Measurements from ENCODE around the gene SERGEF. TPM values are rescaled to one million over a fixed set of nuclear protein-coding genes. Genes with fewer than 3 reads are reported as not detected.

Gene SERGEF
- total RNA-seq, 6 experiments from 2014 or later: 13.5 to 19.3 (median 17.7) TPM

GRCh38 chr11:17743808-17744119, 269.1 kb downstream of the SERGEF start:
- DNase-seq: peak; percentile 13
- no peak overlapping the region for H3K4me3 Mint-ChIP-seq
- peaks cover 28% of the 10 kb centered on the region for H3K27me3 Mint-ChIP-seq (ENCODE audit: insufficient read depth)
- no peaks in the 10 kb centered on the region for H3K36me3 Mint-ChIP-seq (ENCODE audit: low read depth)
- no peak for TF ChIP-seq CTCF (IDR thresholded peaks at IDR 0.05)
- H3K4me1 Mint-ChIP-seq (ENCODE audit: low read depth): peaks cover 12% of the 10 kb centered on the region
- no peaks in the 10 kb centered on the region for H3K9me3 Mint-ChIP-seq
- no peak overlapping the region for H3K27ac Mint-ChIP-seq

DNA sequence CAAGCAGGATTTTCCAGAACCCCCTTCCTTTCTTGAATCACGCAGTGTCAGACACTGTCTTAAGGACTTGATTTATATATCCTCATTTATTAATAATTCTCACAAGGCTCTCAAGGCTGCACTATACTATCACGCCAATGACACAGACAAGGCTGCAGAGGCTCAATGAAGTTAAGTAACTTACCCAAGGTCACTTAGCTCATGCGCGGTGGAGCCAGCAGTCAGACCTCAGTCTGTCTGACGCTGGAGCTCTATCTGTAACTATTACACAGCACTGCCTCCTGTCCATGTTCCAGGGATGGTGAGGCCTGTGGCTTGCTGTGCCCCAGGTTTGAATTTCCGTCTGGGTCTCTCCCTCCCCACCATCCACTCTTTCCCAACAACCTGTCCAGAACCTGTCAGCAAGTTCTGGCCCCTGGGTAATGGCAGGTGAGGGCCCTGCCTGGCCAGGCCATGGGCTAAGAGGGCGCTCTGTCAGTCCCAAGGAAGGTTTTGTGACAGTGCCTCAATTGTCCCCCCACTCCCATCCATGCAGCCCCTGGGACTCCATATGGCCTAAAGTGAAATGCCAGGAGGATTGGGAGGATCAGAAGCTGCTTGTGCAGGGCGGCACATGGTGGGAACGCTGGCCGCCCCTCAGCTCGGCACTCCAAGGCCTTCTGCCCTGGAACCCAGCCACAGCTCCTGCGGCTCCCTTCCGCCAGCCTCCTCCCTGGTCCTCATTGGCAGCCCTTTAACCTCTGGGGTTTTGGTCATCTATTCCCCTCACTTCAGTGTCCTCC, 269.6 kb downstream of the SERGEF start:
- H3K27ac Mint-ChIP-seq: no peak overlapping the region
- peaks cover 27% of the 10 kb centered on the region for H3K27me3 Mint-ChIP-seq (ENCODE audit: insufficient read depth)
- no peak overlapping the region for H3K4me3 Mint-ChIP-seq
- H3K9me3 Mint-ChIP-seq: no peaks in the 10 kb centered on the region
- TF ChIP-seq CTCF (IDR thresholded peaks at IDR 0.05): no peak
- peaks cover 12% of the 10 kb centered on the region for H3K4me1 Mint-ChIP-seq (ENCODE audit: low read depth)
- H3K36me3 Mint-ChIP-seq (ENCODE audit: low read depth): no peaks in the 10 kb centered on the region
- DNase-seq: no peak

- Mint-ChIP-seq H3K4me1 (ENCODE audit: low read depth) (peaks cover 12% of the 10 kb centered on the region), H3K9me3 (no peaks in the 10 kb centered on the region)
Observed at GRCh38 chr11:17742019-17742418, 270.8 kb downstream of the SERGEF start.

DNA sequence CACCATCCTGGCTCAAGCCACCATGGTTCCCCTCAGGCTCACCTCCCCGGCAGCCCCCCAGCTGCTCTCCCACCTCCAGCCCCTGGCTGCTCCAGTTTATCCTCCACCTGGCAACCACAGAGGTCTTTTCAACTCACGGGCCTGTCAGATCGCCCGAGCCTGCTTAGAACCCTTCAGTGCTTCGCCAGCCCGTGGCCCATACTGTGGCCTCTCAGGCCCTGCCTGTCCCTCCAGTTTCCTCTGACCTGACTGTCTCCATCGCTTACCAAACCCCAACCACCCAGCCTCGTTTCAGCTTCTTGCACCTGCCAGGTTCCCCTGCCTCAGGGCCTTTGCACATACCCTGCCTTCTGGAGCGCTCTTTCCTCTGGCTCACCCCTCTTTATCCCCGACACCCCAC, 271.4 kb downstream of the SERGEF start:
- no peak for TF ChIP-seq CTCF (IDR thresholded peaks at IDR 0.05)
- H3K27ac Mint-ChIP-seq: no peak overlapping the region
- H3K9me3 Mint-ChIP-seq: no peaks in the 10 kb centered on the region
- no peak overlapping the region for H3K4me3 Mint-ChIP-seq
- H3K36me3 Mint-ChIP-seq (ENCODE audit: low read depth): no peaks in the 10 kb centered on the region
- DNase-seq: no peak
- peaks cover 24% of the 10 kb centered on the region for H3K27me3 Mint-ChIP-seq (ENCODE audit: insufficient read depth)
- H3K4me1 Mint-ChIP-seq (ENCODE audit: low read depth): peaks cover 12% of the 10 kb centered on the region

More at GRCh38 chr11:17742019-17742418, 270.8 kb downstream of the SERGEF start:
- Mint-ChIP-seq H3K27ac (no peak overlapping the region), H3K27me3 (ENCODE audit: insufficient read depth) (peaks cover 22% of the 10 kb centered on the region), H3K36me3 (ENCODE audit: low read depth) (no peaks in the 10 kb centered on the region), H3K4me3 (no peak overlapping the region)
- no peak for TF ChIP-seq CTCF (IDR thresholded peaks at IDR 0.05)
- DNase-seq: no peak

GRCh38 chr11:17740649-17741235, 272.1 kb downstream of the SERGEF start:
- Mint-ChIP-seq H3K9me3 (no peaks in the 10 kb centered on the region), H3K36me3 (ENCODE audit: low read depth) (no peaks in the 10 kb centered on the region), H3K27ac (no peak overlapping the region), H3K4me3 (no peak overlapping the region), H3K27me3 (ENCODE audit: insufficient read depth) (peaks cover 21% of the 10 kb centered on the region), H3K4me1 (ENCODE audit: low read depth) (peaks cover 12% of the 10 kb centered on the region)
- no peak for DNase-seq
- TF ChIP-seq CTCF (IDR thresholded peaks at IDR 0.05): no peak

All from HFFc6 (cell line).